ENCODE results near the gene NUDT8. TPM values are rescaled to one million over a fixed set of nuclear protein-coding genes. Genes with fewer than 3 reads are reported as not detected.

Gene NUDT8
- total RNA-seq, 1 experiment from 2014 or later = 18.1 TPM

DNA sequence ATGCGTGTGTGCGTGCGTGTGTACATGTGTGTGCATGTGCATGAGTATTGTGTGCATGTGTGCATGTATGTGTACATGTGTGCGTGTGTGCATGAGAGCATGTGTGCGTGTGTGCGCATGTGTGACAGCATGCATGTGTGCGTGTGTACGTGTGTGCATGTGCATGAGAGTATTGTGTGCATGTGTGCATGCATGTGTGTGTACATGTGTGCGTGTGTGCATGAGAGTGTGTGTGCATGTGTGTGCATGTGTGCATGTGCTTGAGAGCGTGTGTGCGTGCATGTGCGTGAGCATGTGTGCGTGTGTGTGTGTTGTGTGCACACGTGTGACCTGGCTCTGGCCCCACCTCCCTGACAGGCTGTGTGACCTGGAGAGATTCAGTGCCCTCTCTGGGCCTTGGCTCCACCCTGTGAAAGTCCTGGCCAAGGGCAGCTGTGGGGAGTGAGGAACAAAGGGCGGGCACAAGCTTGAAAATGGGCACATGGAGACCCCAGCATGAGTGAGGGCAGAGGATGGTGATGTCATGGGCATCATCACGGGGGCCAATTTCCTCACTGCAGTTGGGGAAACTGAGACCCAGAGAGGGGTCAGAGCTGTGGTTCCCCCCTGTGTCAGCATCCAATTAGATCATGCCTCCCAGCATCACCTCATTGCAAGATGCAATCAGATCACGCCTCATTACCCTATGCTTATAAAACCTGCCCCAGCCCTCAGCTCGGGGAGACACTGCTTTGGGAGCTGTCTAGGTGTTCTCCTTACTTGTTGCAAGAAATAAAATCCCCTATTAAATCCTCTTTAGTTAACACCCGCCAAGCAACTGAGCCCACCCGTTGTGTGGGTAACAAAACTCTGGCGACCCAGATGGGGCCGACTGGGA is 20.1 kb upstream of the NUDT8 start:
- BruUV-seq (replicated peaks) = no TSS peak
- no peak for DNase-seq
- Mint-ChIP-seq H3K27ac (ENCODE audit: unreplicated experiment) (peak overlapping the region; percentile 34), H3K9me3 (ENCODE audit: unreplicated experiment) (peaks cover 9% of the 10 kb centered on the region), H3K36me3 (ENCODE audit: insufficient read depth, unreplicated experiment) (peaks cover 6% of the 10 kb centered on the region), H3K27me3 (ENCODE audit: insufficient read depth, unreplicated experiment) (no peaks in the 10 kb centered on the region), H3K4me1 (ENCODE audit: low read depth, unreplicated experiment) (peaks cover 26% of the 10 kb centered on the region), H3K4me3 (ENCODE audit: unreplicated experiment) (peak overlapping the region; percentile 12)
- ChIA-PET POLR2A (interaction anchor here (0.9 to 1.2 kb wide), 2 partner anchors 19 to 66 kb away, joined by 3 to 4 read pairs; partner anchors contain the start of gene GSTP1), CTCF (interaction anchor here (0.7 to 1.6 kb wide), 5 partner anchors 10 to 263 kb away, joined by 3 to 13 read pairs (median 4); partner anchors contain the start of gene NUDT8)
- Histone ChIP-seq H3K4me3 (ENCODE audit: low read depth, low read length) (0 out of 2 replicates have a peak overlapping the region, but pooled peaks have one; percentile 2), H3K36me3 (ENCODE audit: control insufficient read depth, insufficient read depth, low read length) (no peaks in the 10 kb centered on the region), H3K4me1 (peaks cover 15% of the 10 kb centered on the region), H3K9me3 (no peaks in the 10 kb centered on the region), H3K27me3 (replicated peaks; ENCODE audit: control insufficient read depth, insufficient read depth, low read length) (no peaks in the 10 kb centered on the region)
- intact Hi-C loops (cut with micrococcal nuclease; ENCODE audit: unreplicated experiment) = no loop called here
- TF ChIP-seq, protein P1, sequence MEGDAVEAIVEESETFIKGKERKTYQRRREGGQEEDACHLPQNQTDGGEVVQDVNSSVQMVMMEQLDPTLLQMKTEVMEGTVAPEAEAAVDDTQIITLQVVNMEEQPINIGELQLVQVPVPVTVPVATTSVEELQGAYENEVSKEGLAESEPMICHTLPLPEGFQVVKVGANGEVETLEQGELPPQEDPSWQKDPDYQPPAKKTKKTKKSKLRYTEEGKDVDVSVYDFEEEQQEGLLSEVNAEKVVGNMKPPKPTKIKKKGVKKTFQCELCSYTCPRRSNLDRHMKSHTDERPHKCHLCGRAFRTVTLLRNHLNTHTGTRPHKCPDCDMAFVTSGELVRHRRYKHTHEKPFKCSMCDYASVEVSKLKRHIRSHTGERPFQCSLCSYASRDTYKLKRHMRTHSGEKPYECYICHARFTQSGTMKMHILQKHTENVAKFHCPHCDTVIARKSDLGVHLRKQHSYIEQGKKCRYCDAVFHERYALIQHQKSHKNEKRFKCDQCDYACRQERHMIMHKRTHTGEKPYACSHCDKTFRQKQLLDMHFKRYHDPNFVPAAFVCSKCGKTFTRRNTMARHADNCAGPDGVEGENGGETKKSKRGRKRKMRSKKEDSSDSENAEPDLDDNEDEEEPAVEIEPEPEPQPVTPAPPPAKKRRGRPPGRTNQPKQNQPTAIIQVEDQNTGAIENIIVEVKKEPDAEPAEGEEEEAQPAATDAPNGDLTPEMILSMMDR (IDR thresholded peaks at IDR 0.05; ENCODE audit: insufficient read depth in 1 of 2, low read depth in 1 of 2, low read length in 1 of 2, severe bottlenecking in 1 of 2, unreplicated experiment in 1 of 2) = no peak

DNA sequence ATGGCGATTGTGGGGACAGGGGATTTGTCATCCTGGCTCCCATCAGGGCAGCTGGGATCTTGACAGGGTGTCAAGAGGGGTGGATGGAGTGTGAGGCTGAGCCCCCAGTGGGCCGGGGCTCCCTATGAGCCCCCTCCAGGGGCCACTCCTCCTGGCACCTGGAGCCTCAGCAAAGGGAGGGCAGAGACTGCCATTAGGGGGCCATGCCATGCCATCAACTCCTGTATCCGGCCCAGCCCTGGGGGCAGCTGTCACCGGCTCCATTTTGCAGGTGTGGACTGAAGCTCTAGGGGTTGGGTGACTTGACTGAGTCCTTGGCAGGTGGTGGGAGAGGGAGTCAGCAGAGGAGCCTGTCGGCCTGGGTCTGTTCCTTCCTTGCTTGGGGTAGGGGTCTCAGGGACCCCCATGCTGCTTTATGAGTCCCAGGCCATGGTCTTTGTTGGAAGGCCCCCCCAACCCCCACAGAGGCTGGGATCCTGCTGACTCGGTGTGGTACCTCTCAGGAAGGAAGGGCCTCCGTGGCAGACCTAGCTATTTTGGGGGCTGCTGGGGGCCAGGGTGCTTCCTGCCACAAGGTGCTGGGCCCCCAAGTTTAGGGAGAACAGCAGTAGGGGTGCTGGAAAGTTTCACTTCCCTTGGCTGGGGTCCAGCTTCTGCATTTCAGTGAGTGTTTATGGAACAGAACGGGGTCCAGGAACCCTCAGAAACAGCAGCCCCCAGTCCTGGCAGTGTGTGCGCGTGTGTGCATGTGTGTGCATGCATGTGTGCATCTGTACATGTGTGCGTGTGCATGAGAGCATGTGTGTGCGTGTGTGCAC is 19.3 kb upstream of the NUDT8 start:
- H3K27ac Mint-ChIP-seq (ENCODE audit: unreplicated experiment) = no peak overlapping the region
- peaks cover 6% of the 10 kb centered on the region for H3K36me3 Mint-ChIP-seq (ENCODE audit: insufficient read depth, unreplicated experiment)
- intact Hi-C loops (cut with micrococcal nuclease; ENCODE audit: unreplicated experiment) = no loop called here
- ChIA-PET CTCF (interaction anchor here (1.0 kb wide), 1 partner anchor 9 kb away, joined by 4 read pairs; no protein-coding TSS in a partner anchor), POLR2A (no interaction called here)
- H3K9me3 Mint-ChIP-seq (ENCODE audit: unreplicated experiment) = peaks cover 9% of the 10 kb centered on the region
- H3K4me3 Mint-ChIP-seq (ENCODE audit: unreplicated experiment) = no peak overlapping the region
- no TSS peak for BruUV-seq (replicated peaks)
- Histone ChIP-seq H3K36me3 (ENCODE audit: control insufficient read depth, insufficient read depth, low read length) (no peaks in the 10 kb centered on the region), H3K9me3 (no peaks in the 10 kb centered on the region), H3K4me3 (ENCODE audit: low read depth, low read length) (no peak overlapping the region), H3K27me3 (replicated peaks; ENCODE audit: control insufficient read depth, insufficient read depth, low read length) (no peaks in the 10 kb centered on the region), H3K4me1 (peaks cover 15% of the 10 kb centered on the region)
- H3K27me3 Mint-ChIP-seq (ENCODE audit: insufficient read depth, unreplicated experiment) = no peaks in the 10 kb centered on the region
- H3K4me1 Mint-ChIP-seq (ENCODE audit: low read depth, unreplicated experiment) = peaks cover 26% of the 10 kb centered on the region
- TF ChIP-seq, protein P1 (IDR thresholded peaks at IDR 0.05; ENCODE audit: insufficient read depth in 1 of 2, low read depth in 1 of 2, low read length in 1 of 2, severe bottlenecking in 1 of 2, unreplicated experiment in 1 of 2) = no peak
- DNase-seq = no peak

DNA sequence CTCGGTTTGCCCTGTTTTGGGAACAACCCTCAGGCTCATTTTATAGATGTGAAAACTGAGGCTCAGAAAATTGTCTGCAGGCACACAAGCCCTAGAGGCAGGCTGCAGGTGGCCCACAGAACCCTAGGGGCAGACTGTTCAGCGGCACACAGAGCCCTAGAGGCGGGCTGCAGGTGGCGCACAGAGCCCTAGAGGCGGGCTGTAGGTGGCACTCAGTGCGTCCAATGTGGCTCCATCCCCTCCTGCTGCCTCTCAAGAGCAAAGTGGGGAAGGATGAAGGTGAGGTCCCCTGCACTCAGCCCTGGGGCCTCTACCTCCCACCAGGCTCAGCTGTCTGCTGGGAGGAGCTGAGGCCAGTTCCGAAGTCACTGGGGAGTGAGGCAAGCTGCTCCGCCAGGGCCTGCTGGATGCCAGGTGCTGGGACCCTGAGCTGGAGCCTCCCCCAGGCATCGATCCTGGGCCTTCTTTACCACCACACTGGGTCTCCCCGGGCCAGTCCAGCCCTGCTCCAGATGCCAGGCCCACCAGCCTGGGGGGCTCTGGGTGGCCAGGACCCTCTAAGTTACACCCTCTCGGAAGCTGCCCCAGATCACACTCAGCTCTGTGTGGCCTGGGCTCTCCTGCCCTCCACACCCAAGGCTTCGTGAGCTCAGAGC is 18.5 kb upstream of the NUDT8 start:
- H3K4me3 ChIP-seq (ENCODE audit: low read depth, low read length) = no peak overlapping the region
- TF ChIP-seq, protein P1 (IDR thresholded peaks at IDR 0.05; ENCODE audit: insufficient read depth in 1 of 2, low read depth in 1 of 2, low read length in 1 of 2, severe bottlenecking in 1 of 2, unreplicated experiment in 1 of 2) = peak; percentile 53 to 73
- CTCF ChIA-PET = interaction anchor here (1.0 kb wide), 2 partner anchors 8 to 19 kb away, joined by 3 to 4 read pairs; partner anchors contain the start of gene NUDT8
- Mint-ChIP-seq H3K4me1 (ENCODE audit: low read depth, unreplicated experiment) (peaks cover 26% of the 10 kb centered on the region), H3K27me3 (ENCODE audit: insufficient read depth, unreplicated experiment) (no peaks in the 10 kb centered on the region), H3K27ac (ENCODE audit: unreplicated experiment) (no peak overlapping the region), H3K4me3 (ENCODE audit: unreplicated experiment) (no peak overlapping the region), H3K36me3 (ENCODE audit: insufficient read depth, unreplicated experiment) (peaks cover 6% of the 10 kb centered on the region), H3K9me3 (ENCODE audit: unreplicated experiment) (peaks cover 9% of the 10 kb centered on the region)
- intact Hi-C loops (cut with micrococcal nuclease; ENCODE audit: unreplicated experiment) = no loop called here
- DNase-seq = peak; percentile 58 to 66
- H3K4me1 ChIP-seq = peaks cover 15% of the 10 kb centered on the region
- POLR2A ChIA-PET = no interaction called here
- peaks cover 7% of the 10 kb centered on the region; the same call in 1 of the 2 replicates for H3K9me3 ChIP-seq
- H3K36me3 ChIP-seq (ENCODE audit: control insufficient read depth, insufficient read depth, low read length) = no peaks in the 10 kb centered on the region
- no TSS peak for BruUV-seq (replicated peaks)
- H3K27me3 ChIP-seq (replicated peaks; ENCODE audit: control insufficient read depth, insufficient read depth, low read length) = no peaks in the 10 kb centered on the region
